ENCODE measurements around the gene COX5B.

The COX5B gene

DNA sequence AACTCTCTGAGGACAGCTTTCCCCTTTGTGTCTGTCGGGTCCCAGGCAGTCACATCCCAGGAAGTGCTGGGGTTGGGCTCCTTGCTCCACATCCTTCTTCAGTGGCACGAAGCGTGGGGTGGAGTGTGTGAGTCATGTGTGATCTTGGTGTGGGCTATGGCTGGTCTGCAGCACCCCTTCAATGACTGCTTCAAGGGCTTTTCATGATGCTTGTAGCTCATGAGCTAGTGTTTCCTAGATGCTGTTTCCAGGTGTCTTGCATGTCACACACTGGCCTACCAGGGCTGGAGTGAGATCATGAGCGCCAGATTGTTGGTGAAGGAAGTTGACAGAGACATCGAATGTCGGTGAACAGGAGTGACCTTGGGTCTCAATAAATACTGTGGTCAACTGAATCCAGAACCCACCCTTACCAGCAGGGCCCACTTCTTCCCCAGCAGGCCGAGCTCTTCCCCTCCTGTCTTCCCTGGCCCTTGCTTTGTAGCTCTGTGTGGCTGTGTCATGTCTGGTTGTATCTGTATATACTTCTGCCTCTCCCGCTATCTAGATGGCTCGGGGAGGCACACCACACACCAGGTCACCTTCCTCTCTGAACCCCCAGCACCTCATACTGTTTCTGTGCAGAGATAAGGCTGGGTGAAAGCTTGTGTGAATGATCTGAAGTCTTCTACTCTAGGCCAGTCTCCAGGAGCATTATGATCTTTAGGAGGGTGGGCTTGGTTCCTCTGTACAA is 27.5 kb downstream of the COX5B start:
- DNase-seq: no peak

- no peak for DNase-seq
These were observed 28.0 kb downstream of the COX5B start for GRCh38 chr2:97673915-97674283.

DNA sequence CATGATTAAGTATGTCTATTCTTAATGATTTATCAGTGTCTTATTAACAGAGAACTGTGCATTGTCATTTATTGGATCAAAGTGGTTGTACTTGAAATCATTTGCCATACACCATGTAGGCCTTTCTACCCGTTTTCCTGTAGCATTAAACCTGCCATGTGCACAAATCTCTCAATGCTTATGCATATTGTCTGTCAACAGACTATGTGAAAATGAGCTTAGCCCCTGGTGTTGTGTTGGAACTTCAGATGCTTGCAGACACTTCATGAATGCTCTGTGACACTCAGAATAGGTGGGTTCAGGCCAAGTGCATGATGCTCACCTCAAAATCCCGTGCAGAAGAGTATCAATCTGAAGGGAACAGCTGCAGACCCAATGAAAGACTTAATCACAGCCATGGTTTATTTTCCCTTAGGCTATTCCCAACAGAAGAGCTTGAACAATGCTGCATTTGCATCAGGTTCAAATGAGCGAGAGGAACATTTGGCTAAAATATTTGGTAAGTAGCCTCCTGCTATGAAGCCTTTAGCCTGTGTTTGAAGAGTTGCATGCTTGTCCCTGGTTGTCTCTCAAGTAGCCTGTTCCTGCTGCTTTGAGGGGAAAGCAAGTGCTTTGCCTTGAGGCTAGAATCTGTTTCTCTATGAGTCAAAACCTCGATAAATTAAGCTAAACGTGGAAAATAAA is 29.7 kb downstream of the COX5B start:
- DNase-seq: no peak

GRCh38 chr2:97676620-97677019 is 30.8 kb downstream of the COX5B start:
- peak in 1 of 5 donors; percentile 31 for DNase-seq

DNA sequence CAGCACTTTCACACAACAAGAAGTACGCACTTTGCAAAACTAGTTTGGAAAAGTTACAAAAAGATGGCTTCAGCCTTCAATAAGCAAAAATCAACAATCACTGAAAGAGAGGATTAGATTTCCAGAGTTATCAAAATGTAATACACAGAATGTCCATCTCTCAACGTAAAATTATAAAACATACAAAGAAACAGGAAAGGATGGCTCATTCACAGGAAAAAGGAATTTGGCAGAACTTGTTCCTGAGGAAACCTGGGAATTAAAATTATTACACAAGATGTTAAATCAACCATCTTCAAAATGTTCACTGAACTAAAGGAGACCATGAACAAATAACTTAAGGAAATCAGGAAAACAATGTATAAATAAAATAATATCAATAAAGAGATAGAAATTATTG is 31.6 kb downstream of the COX5B start:
- DNase-seq: no peak

- DNase-seq: no peak
These were observed 32.4 kb downstream of the COX5B start for GRCh38 chr2:97678298-97678697.

GRCh38 chr2:97687235-97687634 is 41.4 kb downstream of the COX5B start:
- peak in 1 of 5 donors; percentile 40 for DNase-seq

DNA sequence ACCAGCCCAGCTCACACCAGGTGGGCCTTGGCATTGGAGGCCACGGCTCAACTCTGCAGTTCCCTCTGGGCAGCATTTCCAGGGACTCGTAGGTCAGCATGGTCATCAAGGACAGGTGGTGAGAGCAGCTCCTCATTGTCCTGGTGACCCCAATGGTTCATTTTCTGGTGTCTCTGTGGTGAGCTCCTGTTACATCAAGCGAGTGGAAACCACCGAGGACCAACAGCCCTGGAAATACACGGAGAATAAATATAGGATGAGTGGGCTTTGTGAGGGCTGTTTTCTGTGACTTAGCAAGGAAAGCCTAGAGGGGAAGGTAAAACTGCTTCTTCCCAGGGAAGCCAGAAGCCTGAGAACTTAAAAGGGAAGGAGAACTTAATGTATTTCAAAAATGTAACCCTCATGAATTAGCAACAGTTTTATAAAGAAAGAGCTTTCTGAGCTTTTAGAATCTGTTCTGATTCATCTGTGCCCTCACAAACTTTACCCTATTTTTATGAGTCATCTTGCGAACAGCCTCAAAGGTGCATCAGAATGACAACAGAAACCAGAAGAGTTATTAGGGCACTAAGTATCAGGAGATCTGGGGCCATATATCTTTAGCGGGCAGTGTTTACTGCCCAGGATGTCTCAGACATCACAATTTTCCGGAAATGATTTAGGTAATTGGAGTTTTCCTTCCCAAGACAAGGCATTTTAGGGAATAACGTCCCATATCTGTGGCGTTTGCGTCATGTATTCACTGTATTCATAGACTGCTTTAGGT is 42.4 kb downstream of the COX5B start:
- peak in 1 of 5 donors; percentile 71 for DNase-seq

GRCh38 chr2:97691166-97691565 is 45.3 kb downstream of the COX5B start:
- no peak for DNase-seq

DNA sequence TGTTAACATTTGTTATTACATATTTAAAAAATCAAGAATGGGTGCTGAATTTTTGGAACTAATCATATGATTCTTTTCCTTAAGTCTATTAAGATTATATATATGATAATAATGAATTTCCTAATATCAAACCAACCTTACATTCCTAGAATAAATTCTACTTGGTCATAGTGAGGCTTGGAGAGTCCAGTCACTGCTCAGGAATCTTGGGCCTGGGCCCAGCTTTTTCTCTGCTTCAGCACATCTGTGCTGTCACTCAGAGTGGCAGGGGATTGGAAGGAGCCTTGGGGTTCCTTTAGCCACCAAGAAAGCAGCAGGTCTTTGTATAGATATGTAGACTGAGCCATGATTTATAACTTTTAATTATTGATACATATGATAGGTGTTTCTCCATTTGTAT is 47.6 kb downstream of the COX5B start:
- no peak for DNase-seq

GRCh38 chr2:97695744-97696143 is 49.9 kb downstream of the COX5B start:
- no peak for DNase-seq

DNA sequence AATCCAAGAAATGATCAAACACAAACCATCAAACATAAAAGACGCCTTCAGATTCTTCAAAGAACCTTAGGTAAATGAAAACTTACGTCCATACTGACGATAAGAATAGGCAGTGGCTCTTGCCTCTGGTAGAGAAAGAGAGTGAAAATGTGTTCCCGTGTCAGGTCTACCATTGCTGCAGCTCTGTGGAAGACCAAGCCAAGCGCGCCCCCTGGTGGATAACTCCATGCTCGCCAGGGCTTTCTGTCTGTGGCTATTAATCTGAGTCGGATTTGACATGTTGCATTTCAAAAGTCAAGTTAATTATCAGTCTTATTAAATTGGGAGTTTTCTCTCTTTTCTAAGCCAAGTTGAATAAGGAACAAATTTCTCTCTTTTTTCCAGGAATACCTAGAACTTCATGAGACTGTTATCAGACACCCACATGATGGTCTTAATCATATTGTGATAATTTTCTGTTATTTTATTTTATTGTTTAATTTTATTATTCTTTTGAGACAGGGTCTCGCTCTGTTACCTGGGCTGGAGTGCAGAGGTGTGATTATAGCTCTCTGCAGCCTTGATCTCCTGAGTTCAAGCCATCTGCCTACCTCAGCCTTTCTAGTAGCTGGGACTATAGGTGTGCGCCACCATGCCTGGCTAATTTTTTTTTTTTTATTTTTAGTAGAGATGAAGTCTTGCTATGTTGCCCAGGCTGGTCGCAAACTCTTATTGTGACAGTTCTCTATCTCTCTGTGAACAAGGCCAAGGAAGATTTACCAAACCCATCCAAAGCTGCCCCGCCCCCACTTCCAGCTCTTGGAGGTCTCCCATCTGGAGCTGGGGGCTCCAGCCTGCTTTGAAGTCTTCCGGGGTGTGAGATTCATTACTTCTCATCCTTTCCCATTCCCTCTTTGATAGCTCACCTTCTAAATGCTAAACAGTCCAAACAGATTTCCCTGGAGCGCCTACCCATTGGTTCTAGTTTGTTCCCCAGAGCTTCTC is 51.7 kb downstream of the COX5B start:
- peak; percentile 75 to 93 (median 84) for DNase-seq

Data from T-helper 1 cell (primary cell).